Measurements from ENCODE around the gene MRPL52. TPM values are rescaled to one million over a fixed set of nuclear protein-coding genes. Genes with fewer than 3 reads are reported as not detected.

Gene MRPL52
- total RNA-seq, 2 donors from 2014 or later = 90.4 to 142 TPM

- ATAC-seq (replicated peaks) = no peak
- Mint-ChIP-seq H3K4me3 (no peak overlapping the region), H3K27ac (no peak overlapping the region), H3K4me1 (peaks cover 4% of the 10 kb centered on the region), H3K9me3 (no peaks in the 10 kb centered on the region), H3K36me3 (ENCODE audit: low read depth) (peaks cover 6% of the 10 kb centered on the region), H3K27me3 (peaks cover 23% of the 10 kb centered on the region)
These were observed 11.6 kb downstream of the MRPL52 start for GRCh38 chr14:22841311-22841710.

- Mint-ChIP-seq H3K27me3 (peaks cover 25% of the 10 kb centered on the region), H3K4me3 (no peak overlapping the region), H3K9me3 (no peaks in the 10 kb centered on the region), H3K4me1 (peaks cover 4% of the 10 kb centered on the region), H3K36me3 (ENCODE audit: low read depth) (peaks cover 6% of the 10 kb centered on the region), H3K27ac (no peak overlapping the region)
- no peak for ATAC-seq (replicated peaks)
These were observed 12.1 kb downstream of the MRPL52 start for GRCh38 chr14:22841769-22842168.

DNA sequence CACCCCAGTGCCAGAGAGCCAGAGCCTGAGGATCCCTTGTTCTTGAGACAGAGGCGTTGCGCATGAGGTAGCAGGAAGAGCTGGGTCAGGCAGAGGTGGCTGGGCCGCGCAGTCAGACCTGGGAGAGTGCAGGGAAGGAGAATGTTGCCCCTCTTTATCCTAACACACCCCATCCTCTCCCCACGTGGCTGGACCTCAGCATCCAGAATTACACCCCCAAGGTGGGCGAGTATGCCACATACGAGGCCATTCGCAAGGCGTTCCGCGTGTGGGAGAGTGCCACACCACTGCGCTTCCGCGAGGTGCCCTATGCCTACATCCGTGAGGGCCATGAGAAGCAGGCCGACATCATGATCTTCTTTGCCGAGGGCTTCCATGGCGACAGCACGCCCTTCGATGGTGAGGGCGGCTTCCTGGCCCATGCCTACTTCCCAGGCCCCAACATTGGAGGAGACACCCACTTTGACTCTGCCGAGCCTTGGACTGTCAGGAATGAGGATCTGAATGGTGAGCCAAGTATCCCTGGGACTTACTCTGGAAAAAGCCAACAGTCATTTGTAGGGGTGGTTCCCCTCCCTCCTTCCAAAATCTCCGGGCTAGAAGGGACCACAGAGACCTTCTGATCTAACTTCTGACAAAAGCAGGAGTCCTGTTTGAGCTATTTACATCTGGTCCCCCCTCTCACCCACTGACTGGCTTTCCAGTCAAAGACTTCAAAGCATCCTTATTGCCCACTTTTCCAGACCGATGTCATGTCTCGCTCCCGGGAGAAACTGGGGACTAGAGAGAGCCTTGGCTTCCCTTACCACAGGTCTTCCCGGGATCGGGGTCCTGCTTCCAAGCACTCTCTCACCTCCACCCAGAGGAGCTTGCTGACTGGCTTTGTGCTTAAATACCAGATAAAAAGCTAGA lies 12.8 kb downstream of the MRPL52 start:
- no peaks in the 10 kb centered on the region for H3K9me3 Mint-ChIP-seq
- H3K36me3 Mint-ChIP-seq (ENCODE audit: low read depth) = no peaks in the 10 kb centered on the region
- no peak overlapping the region for H3K4me3 Mint-ChIP-seq
- peaks cover 20% of the 10 kb centered on the region for H3K27me3 Mint-ChIP-seq
- peaks cover 4% of the 10 kb centered on the region for H3K4me1 Mint-ChIP-seq
- no peak for ATAC-seq (replicated peaks)
- no peak overlapping the region for H3K27ac Mint-ChIP-seq

DNA sequence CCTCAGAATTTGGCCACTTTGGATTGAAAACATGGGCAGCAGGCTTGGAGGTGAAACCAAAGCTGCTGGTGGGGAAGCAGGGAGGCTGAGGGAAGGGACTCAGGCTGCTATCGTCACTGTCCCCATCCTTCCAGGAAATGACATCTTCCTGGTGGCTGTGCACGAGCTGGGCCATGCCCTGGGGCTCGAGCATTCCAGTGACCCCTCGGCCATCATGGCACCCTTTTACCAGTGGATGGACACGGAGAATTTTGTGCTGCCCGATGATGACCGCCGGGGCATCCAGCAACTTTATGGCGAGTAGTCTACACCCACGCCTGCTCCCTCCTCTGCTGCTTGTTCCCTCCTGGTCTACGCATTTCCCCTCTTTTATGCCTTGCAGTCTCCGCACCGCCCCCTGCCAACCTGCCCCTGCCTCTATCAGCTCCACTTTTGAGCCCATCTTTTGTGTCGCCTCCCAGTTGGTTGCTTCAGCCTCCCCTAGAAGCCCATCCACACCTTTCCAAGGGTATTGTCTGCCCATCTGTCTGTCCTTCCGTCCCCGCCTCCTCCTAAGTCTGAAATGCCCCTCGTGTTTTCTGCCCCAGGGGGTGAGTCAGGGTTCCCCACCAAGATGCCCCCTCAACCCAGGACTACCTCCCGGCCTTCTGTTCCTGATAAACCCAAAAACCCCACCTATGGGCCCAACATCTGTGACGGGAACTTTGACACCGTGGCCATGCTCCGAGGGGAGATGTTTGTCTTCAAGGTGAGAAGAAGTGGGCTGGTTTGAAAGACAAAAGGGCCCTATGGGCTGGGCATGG lies 13.6 kb downstream of the MRPL52 start:
- peaks cover 16% of the 10 kb centered on the region for H3K27me3 Mint-ChIP-seq
- no peaks in the 10 kb centered on the region for H3K9me3 Mint-ChIP-seq
- no peak overlapping the region for H3K4me3 Mint-ChIP-seq
- no peak overlapping the region for H3K27ac Mint-ChIP-seq
- H3K4me1 Mint-ChIP-seq = peaks cover 4% of the 10 kb centered on the region
- ATAC-seq (replicated peaks) = no peak
- H3K36me3 Mint-ChIP-seq (ENCODE audit: low read depth) = no peaks in the 10 kb centered on the region

- no peaks in the 10 kb centered on the region for H3K36me3 Mint-ChIP-seq (ENCODE audit: low read depth)
- no peaks in the 10 kb centered on the region for H3K4me1 Mint-ChIP-seq
- no peak for ATAC-seq (replicated peaks)
- H3K27me3 Mint-ChIP-seq = peaks cover 12% of the 10 kb centered on the region
- no peak overlapping the region for H3K27ac Mint-ChIP-seq
- H3K9me3 Mint-ChIP-seq = no peaks in the 10 kb centered on the region
- no peak overlapping the region for H3K4me3 Mint-ChIP-seq
These were observed 14.8 kb downstream of the MRPL52 start for GRCh38 chr14:22844221-22845102.

DNA sequence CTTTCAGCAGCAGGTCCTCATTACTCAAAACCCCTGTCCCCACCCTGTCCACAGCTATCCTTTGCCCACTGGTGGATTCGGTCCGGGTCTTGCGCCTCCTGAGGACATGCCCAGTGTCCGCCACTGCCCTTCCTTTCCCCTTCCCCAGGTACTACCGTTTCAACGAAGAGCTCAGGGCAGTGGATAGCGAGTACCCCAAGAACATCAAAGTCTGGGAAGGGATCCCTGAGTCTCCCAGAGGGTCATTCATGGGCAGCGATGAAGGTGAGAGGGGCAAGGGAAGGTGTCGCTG lies 15.4 kb downstream of the MRPL52 start:
- no peak overlapping the region for H3K4me3 Mint-ChIP-seq
- ATAC-seq (replicated peaks) = no peak
- H3K4me1 Mint-ChIP-seq = no peaks in the 10 kb centered on the region
- no peaks in the 10 kb centered on the region for H3K36me3 Mint-ChIP-seq (ENCODE audit: low read depth)
- no peaks in the 10 kb centered on the region for H3K9me3 Mint-ChIP-seq
- no peak overlapping the region for H3K27ac Mint-ChIP-seq
- H3K27me3 Mint-ChIP-seq = peaks cover 12% of the 10 kb centered on the region

GRCh38 chr14:22845821-22846625 lies 16.3 kb downstream of the MRPL52 start:
- Mint-ChIP-seq H3K27me3 (peaks cover 12% of the 10 kb centered on the region), H3K36me3 (ENCODE audit: low read depth) (no peaks in the 10 kb centered on the region), H3K4me1 (peaks cover 1% of the 10 kb centered on the region), H3K9me3 (no peaks in the 10 kb centered on the region), H3K27ac (no peak overlapping the region), H3K4me3 (no peak overlapping the region)
- no peak for ATAC-seq (replicated peaks)

- Mint-ChIP-seq H3K27me3 (peaks cover 12% of the 10 kb centered on the region), H3K9me3 (no peaks in the 10 kb centered on the region), H3K4me1 (peaks cover 4% of the 10 kb centered on the region), H3K4me3 (no peak overlapping the region), H3K36me3 (ENCODE audit: low read depth) (no peaks in the 10 kb centered on the region), H3K27ac (no peak overlapping the region)
- no peak for ATAC-seq (replicated peaks)
These were observed 17.2 kb downstream of the MRPL52 start for GRCh38 chr14:22846811-22847307.

DNA sequence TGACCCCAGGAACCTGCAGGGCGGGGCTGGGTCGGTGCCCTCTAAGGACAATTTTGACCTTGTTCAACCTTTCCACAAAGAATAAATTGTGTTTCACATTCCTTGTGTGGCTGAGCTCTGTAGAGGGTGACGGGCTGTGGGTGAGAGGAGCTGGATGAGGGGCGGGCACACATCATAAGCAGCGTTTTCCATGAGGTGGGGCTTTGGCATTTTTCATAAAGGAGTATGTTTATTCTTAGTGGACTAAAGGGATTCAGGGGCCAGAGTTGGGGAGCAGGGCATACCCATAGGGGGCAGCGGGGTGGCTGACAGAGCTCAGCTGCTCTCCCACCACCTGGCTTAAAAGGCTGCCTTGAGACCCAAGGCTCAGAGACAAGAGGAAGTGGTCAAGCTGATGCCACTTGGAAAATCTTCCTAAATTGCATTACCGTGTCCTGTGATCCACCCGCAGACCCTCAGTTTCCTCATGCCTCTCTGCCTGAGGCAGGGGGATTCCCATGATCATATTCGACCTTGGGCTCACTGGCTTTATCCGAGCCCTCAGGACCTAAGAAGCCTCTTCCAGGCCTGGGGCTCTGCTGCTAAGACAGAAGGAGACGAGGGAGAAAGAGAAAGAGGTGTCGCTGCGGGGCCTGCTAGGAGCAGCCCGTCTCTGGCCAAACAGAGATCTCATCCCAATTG lies 18.1 kb downstream of the MRPL52 start:
- Mint-ChIP-seq H3K27ac (no peak overlapping the region), H3K9me3 (no peaks in the 10 kb centered on the region), H3K36me3 (ENCODE audit: low read depth) (no peaks in the 10 kb centered on the region), H3K4me1 (peaks cover 6% of the 10 kb centered on the region), H3K4me3 (no peak overlapping the region), H3K27me3 (peaks cover 12% of the 10 kb centered on the region)
- ATAC-seq (replicated peaks) = no peak

DNA sequence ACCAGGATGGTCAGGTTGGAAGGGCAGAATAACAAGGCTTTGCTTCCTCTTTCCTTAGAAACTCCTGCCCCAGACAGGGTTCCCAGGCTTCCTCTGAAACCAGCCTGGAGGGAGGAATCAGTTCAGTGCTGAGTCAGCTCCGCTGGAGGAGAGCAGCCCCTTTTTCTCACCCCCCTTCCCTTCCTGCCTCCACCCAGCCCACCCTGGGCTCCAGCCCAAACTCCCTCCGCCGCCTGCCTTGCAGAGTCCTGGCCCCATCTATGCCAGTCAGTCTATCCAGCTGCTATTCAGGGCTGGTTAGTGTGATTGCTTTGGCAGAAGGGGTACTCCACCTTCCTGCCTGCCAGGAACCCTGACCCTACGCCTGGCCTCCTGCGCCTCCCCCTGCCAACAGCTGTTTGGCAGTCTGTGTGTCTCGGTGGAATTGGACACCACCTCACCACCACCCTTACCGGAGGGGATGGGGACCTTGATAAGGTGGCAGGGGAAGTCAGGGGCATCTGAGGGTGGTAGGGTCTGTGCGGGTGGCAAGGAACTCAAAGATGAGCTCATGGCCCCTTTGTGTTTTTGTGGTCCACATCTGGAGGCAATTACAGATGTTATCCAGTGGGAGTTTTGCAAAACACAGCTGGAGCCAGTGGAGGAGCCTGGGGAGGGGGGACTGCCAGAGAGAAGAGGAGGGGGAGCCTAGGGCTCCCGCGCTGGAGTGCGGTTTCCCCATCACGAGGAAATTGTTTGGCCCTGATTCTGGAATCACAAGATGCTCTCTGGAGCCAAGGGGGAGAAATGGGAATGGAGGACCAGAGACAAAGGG lies 18.9 kb downstream of the MRPL52 start:
- no peak for ATAC-seq (replicated peaks)
- peak overlapping the region; percentile 9 for H3K27ac Mint-ChIP-seq
- H3K27me3 Mint-ChIP-seq = peaks cover 9% of the 10 kb centered on the region
- peaks cover 10% of the 10 kb centered on the region for H3K4me1 Mint-ChIP-seq
- H3K36me3 Mint-ChIP-seq (ENCODE audit: low read depth) = no peaks in the 10 kb centered on the region
- no peak overlapping the region for H3K4me3 Mint-ChIP-seq
- H3K9me3 Mint-ChIP-seq = no peaks in the 10 kb centered on the region

GRCh38 chr14:22849212-22849819 lies 19.6 kb downstream of the MRPL52 start:
- no peak overlapping the region for H3K27ac Mint-ChIP-seq
- no peaks in the 10 kb centered on the region for H3K36me3 Mint-ChIP-seq (ENCODE audit: low read depth)
- no peak overlapping the region for H3K4me3 Mint-ChIP-seq
- H3K27me3 Mint-ChIP-seq = peaks cover 9% of the 10 kb centered on the region
- ATAC-seq (replicated peaks) = no peak
- peaks cover 10% of the 10 kb centered on the region for H3K4me1 Mint-ChIP-seq
- H3K9me3 Mint-ChIP-seq = no peaks in the 10 kb centered on the region

Data from activated T-helper 17 cell treated with anti-CD3 and anti-CD28 coated beads, Interleukin-2, amount 50 U/mL, for 72 hours (primary cell).